HepG2 (cell line): ENCODE measurements around the gene KLHDC8B. TPM values are rescaled to one million over a fixed set of nuclear protein-coding genes. Genes with fewer than 3 reads are reported as not detected.

Experiments used
- AKNA ChIP-seq: sonication (generic); formaldehyde crosslinking; IDR thresholded peaks from 2 replicates; pipeline ENCODE4 v1.4.0; 2020; ENCODE audit warnings: missing genetic modification reagents, borderline replicate concordance
- ARID4A ChIP-seq: sonication (generic); formaldehyde crosslinking; IDR thresholded peaks from 2 replicates; pipeline ENCODE4 v1.5.0; 2020; ENCODE audit warnings: mild to moderate bottlenecking, missing genetic modification reagents, borderline replicate concordance
- CBX2 ChIP-seq, 2 experiments: fragments of 200-600 bp in 1 of 2; sonication (generic); formaldehyde crosslinking in 1 of 2; IDR thresholded peaks; 2 replicates each; pipeline versions ENCODE4 v1.7.0 to v1.8.1; 2018 to 2022; ENCODE audit warnings: low read depth in 2 of 2, low read length in 1 of 2, mild to moderate bottlenecking in 1 of 2, missing genetic modification reagents in 1 of 2
- CHCHD3 ChIP-seq: sonication (generic); formaldehyde crosslinking; IDR thresholded peaks from 2 replicates; pipeline ENCODE4 v1.8.0; 2022; ENCODE audit warnings: mild to moderate bottlenecking, missing genetic modification reagents, moderate library complexity
- ELF4 ChIP-seq: sonication (generic); formaldehyde crosslinking; IDR thresholded peaks from 2 replicates; pipeline ENCODE4 v1.5.0; 2020; ENCODE audit warnings: missing genetic modification reagents, mild to moderate bottlenecking, moderate library complexity, borderline replicate concordance
- GATA4 ChIP-seq: sonication (generic); IDR thresholded peaks from 2 replicates; pipeline ENCODE4 v1.6.1; 2016; ENCODE audit warnings: antibody characterized with exemption, low read depth, borderline replicate concordance
- GPN1 ChIP-seq: sonication (generic); formaldehyde crosslinking; IDR thresholded peaks from 2 replicates; pipeline ENCODE4 v1.5.1; 2020; ENCODE audit warnings: missing genetic modification reagents, borderline replicate concordance
- MED1 ChIP-seq: sonication (generic); formaldehyde crosslinking; IDR thresholded peaks from 2 replicates; pipeline ENCODE4 v1.4.0; 2020; ENCODE audit warnings: missing genetic modification reagents
- MTERF4 ChIP-seq: sonication (generic); formaldehyde crosslinking; IDR thresholded peaks from 2 replicates; pipeline ENCODE4 v1.8.0; 2023; ENCODE audit warnings: mild to moderate bottlenecking, missing genetic modification reagents
- MXD4 ChIP-seq: IDR thresholded peaks from 2 replicates; pipeline ENCODE4 v1.6.1; 2016; ENCODE audit warnings: mild to moderate bottlenecking, missing biosample characterization, missing genetic modification reagents
- PAWR ChIP-seq: sonication (generic); formaldehyde crosslinking; IDR thresholded peaks from 2 replicates; pipeline ENCODE4 v1.4.0; 2020; ENCODE audit warnings: missing genetic modification reagents, mild to moderate bottlenecking, borderline replicate concordance
- POLR2A ChIP-seq, 2 experiments: IDR thresholded peaks; 2 replicates each; pipeline ENCODE4 v1.6.1; 2011; ENCODE audit warnings: low read depth in 2 of 2, low read length in 2 of 2, mild to moderate bottlenecking in 1 of 2, moderate library complexity in 1 of 2; ENCODE audit not compliant: insufficient read depth in 1 of 2
- SP2 ChIP-seq: sonication (generic); formaldehyde crosslinking; IDR thresholded peaks from 2 replicates; pipeline ENCODE4 v1.5.1; 2020; ENCODE audit warnings: mild to moderate bottlenecking, missing genetic modification reagents
- ZMYM3 ChIP-seq: sonication (generic); formaldehyde crosslinking; IDR thresholded peaks from 2 replicates; pipeline ENCODE4 v1.5.1; 2020; ENCODE audit warnings: mild to moderate bottlenecking, missing genetic modification reagents
- ZNF121 ChIP-seq: sonication (generic); formaldehyde crosslinking; IDR thresholded peaks from 2 replicates; pipeline ENCODE4 v1.5.0; 2020; ENCODE audit warnings: mild to moderate bottlenecking, missing genetic modification reagents
- ZNF558 ChIP-seq: sonication (generic); formaldehyde crosslinking; IDR thresholded peaks from 2 replicates; pipeline ENCODE4 v1.9.0; 2022; ENCODE audit warnings: mild to moderate bottlenecking, missing genetic modification reagents, borderline replicate concordance
- ZNF766 ChIP-seq: sonication (generic); formaldehyde crosslinking; IDR thresholded peaks from 2 replicates; pipeline ENCODE4 v1.5.0; 2020; ENCODE audit warnings: missing genetic modification reagents, borderline replicate concordance
- ZNF891 ChIP-seq: sonication (generic); formaldehyde crosslinking; IDR thresholded peaks from 2 replicates; pipeline ENCODE4 v1.5.0; 2020; ENCODE audit warnings: mild to moderate bottlenecking, missing genetic modification reagents
- polyA plus RNA-seq, 8 experiments: library from polyadenylated mRNA; depleted of rRNA in 3 of 8; stranded (reverse) in 7 of 8; unstranded in 1 of 8; fragments of >200 nt; fragmentation: Illumina TruSeq in 4 of 8; extraction: Trizol in 4 of 8; gene quantifications; 2 replicates each; pipeline versions ENCODE4 v1.2.1 to v1.2.3, GENCODE V29; 2011 to 2016; ENCODE audit warnings: low read depth in 4 of 8, missing spikeins in 1 of 8, mixed read lengths in 1 of 8; ENCODE audit not compliant: insufficient read depth in 1 of 8
- total RNA-seq, 5 experiments: library from RNA; depleted of rRNA; stranded (reverse); fragments of >200 nt; fragmentation: Illumina TruSeq; extraction: Trizol; gene quantifications; 2 replicates each; pipeline ENCODE4 v1.2.3, GENCODE V29; 2016; ENCODE audit warnings: low read depth in 1 of 5

Gene KLHDC8B
- total and polyA plus RNA-seq, 2 of the 13 experiments (the other 11 are each of a cell fraction or from before 2014, with no cell fraction given): 17.2 to 17.8 TPM

GRCh38 chr3:49132437-49133225, 38.8 kb upstream of the KLHDC8B start, which contains the start of gene LAMB2 (continued):
- TF ChIP-seq AKNA (CRISPR knock-in tag): no peak
- TF ChIP-seq MED1 (CRISPR knock-in tag): peak; percentile 64
- TF ChIP-seq ZNF558: peak; percentile 65; the same call in 1 of the 2 replicates
- no peak for TF ChIP-seq GPN1 (CRISPR knock-in tag)
- peak; percentile 53; the same call in 1 of the 2 replicates for TF ChIP-seq ZNF766 (CRISPR knock-in tag)
- peak; percentile 61; the same call in 1 of the 2 replicates for TF ChIP-seq CHCHD3 (CRISPR knock-in tag)
- no peak for TF ChIP-seq CBX2 (IDR thresholded peaks at IDR 0.05; ENCODE audit: low read depth, low read length)
- 0 out of 2 replicates have a peak, but pooled peaks have one; percentile 28 for TF ChIP-seq CBX2 (CRISPR knock-in tag; IDR thresholded peaks at IDR 0.05; ENCODE audit: low read depth)
- TF ChIP-seq ZNF121 (CRISPR knock-in tag): 0 out of 2 replicates have a peak, but pooled peaks have one; percentile 21
- TF ChIP-seq PAWR (CRISPR knock-in tag): 0 out of 2 replicates have a peak, but pooled peaks have one; percentile 58
- TF ChIP-seq GATA4: no peak
- TF ChIP-seq POLR2A (IDR thresholded peaks at IDR 0.05; ENCODE audit: insufficient read depth in 1 of 2, low read depth in 2 of 2, low read length in 2 of 2): peak; percentile 52 to 82; a peak in 2 of 4 replicates
- peak; percentile 62; the same call in 1 of the 2 replicates for TF ChIP-seq ARID4A
- no peak for TF ChIP-seq SP2 (CRISPR knock-in tag)
- peak; percentile 76; the same call in 1 of the 2 replicates for TF ChIP-seq ZNF891
- no peak for TF ChIP-seq MTERF4 (CRISPR knock-in tag)
- 0 out of 2 replicates have a peak, but pooled peaks have one; percentile 34 for TF ChIP-seq MXD4 (CRISPR knock-in tag)
- peak; percentile 63 for TF ChIP-seq ZMYM3
- TF ChIP-seq ELF4 (CRISPR knock-in tag): no peak
